ENCODE measurements around the gene SETD6.

DNA sequence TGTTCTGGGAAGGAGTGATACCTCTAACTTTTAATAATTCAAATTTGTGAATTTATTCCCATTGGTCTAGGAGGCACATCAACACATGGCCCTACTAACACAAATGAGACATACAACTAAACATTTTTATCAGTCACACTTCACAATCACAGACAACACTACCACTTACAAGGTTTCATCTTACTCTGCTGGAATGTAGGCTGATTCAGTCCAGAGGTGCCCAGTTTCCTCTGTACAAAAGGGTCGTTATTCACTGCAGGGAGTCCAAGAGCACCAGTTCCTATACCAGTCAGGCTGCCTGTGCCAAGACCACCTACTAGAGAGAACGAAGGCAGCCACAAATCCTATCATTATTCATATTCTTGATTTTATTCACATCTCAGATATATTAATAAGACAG lies 41.4 kb downstream of the SETD6 start:
- TF ChIP-seq EZH2phosphoT487 (IDR thresholded peaks at IDR 0.05; ENCODE audit: borderline replicate concordance, low read length): no peak
- TF ChIP-seq, protein P1, sequence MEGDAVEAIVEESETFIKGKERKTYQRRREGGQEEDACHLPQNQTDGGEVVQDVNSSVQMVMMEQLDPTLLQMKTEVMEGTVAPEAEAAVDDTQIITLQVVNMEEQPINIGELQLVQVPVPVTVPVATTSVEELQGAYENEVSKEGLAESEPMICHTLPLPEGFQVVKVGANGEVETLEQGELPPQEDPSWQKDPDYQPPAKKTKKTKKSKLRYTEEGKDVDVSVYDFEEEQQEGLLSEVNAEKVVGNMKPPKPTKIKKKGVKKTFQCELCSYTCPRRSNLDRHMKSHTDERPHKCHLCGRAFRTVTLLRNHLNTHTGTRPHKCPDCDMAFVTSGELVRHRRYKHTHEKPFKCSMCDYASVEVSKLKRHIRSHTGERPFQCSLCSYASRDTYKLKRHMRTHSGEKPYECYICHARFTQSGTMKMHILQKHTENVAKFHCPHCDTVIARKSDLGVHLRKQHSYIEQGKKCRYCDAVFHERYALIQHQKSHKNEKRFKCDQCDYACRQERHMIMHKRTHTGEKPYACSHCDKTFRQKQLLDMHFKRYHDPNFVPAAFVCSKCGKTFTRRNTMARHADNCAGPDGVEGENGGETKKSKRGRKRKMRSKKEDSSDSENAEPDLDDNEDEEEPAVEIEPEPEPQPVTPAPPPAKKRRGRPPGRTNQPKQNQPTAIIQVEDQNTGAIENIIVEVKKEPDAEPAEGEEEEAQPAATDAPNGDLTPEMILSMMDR (conservative IDR thresholded peaks at IDR 0.05; ENCODE audit: low read depth, low read length): no peak
- TF ChIP-seq EZH2 (IDR thresholded peaks at IDR 0.05; ENCODE audit: low read length, unreplicated experiment): no peak

All from PC-3 (cell line).